NCI-H1092 (cell line): ENCODE data around the gene ITPKB.
A peak's percentile ranks its signal among the peaks of the same experiment; 100 is the strongest.

Experiments
- DNase-seq: peaks from one replicate; lab custom pipeline; 2025; lab: John Stamatoyannopoulos, UW

ITPKB gene

DNA sequence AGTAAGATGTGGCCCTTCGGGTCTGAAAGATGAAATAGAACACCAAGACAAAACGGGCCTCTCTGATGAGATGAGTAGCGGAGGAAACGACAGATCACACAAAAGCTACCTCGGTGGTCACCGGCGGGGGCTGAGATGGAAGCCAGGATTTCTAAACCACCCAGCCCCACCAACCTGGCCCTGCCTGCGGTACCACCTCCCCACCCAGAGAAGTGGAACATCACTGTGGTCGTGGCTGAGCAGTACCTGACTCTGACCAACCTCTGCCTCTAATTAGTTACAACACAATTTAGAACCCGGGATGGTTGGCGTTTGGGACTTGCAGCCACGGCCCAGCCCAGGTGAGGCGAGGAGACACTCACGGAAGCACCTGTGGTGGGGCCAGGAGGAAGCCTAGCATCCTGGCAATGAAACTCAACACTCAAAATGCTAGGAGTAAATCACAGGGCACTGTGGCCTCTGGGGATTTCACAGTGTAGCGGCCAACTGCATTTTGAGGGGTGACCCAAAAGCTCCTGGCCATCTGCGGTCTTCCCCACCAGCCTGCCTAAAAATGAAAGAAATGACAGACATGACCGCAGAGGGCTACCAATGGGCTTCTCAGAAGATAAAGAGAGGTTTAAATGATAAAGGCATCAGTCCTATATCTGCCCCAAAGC, 73.4 kb downstream of the ITPKB start:
- no peak for DNase-seq

DNA sequence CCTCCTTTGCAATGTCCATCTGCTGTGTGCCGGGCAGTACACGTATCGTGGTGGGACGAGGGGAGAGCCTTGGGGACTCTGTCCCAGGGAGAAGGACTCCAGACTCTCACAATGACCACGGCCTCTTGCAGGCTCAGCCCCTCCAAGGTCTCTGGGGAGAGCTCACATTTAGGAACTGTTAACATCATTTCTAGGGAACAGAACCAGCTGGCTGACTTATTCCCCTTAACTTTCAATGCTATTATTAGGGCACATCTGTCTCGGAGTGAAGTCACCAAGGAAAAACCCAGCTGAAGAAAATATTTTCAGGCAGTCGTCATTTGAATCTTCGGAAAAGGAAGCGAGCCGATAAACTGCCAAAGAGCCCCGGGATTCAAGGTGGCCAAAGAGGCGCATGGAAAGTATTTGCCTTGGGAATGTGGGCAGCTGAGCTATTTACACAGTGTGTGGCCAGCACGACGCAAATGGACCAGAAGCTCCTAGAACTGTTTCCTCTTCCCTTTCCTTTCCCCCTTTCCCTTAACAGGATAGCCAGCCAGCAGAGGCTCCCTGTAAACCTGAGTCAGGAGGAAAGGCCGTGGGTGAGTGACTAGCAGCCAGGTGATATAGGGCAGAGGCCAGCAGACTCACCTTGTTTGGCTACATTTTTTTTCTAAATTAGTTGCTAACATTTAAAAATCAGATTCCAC, 74.5 kb downstream of the ITPKB start:
- DNase-seq = no peak

DNA sequence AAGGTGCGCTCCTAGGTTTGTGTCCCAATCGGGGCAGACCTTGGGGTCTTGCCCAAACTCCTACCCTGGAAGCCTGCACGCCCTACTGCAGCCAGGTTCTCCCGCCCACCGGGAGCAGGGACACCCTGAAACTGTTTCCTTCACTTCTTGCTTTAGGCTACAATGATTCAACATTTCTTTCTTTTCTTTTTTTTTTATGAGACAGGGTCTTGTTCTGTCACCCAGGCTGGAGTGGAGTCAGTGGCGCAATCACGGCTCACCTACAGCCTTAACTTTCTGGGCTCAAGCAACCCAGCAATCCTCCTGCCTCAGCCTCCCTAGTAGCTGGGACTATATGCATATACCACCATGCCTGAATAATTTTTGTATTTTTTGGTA, 75.8 kb downstream of the ITPKB start:
- no peak for DNase-seq

DNA sequence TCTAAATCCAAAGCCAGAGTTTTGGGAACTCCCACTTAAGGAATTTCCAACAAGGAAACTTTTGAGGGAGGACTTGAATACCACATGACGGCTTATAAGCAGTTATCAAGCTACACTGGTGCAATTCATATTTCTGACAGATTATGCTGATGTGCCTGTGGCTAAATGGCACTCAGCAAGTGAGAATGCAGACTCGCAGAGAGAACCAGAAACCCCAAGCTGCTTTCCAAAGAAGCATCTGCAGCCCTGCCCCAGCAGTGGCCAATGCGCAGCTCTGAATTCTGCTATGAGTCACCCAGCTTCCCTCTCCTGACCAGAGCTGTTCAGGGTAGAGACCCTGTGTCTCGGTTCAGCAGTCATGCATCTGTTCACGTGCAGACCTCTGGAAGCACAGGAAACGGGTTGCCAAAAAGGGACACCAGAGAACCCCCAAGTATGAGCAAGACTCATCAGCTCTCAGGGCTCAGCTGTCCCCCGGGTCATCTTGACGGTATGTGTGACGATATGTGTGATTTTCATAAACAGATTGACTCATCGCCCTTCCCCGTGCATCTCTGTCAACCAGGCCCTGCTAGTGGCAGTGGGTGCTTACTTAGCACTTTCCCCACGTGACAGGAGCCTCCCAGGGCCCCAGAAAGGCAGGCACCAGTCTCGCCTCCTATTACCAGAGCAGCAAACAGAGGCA, 76.3 kb downstream of the ITPKB start:
- DNase-seq = no peak

DNA sequence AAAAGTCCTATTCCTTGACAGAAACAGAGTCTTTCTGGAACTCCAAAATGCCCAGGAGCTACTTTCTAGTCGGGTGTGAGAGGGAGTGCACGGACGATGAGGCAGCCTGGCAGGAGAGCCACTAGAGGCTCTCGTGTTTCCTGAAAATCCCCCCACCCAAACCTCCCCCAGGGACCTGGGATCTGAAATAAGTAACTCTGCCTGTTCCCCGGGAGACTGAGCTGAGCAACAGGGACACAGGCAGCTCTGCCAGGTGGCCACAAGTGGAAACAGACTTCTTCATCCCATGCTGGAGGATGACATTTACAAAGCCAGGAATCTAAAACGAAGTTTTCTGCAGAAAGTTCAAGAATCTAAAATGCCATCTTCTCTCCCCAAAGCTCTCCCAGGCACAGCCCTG, 77.1 kb downstream of the ITPKB start:
- no peak for DNase-seq

DNA sequence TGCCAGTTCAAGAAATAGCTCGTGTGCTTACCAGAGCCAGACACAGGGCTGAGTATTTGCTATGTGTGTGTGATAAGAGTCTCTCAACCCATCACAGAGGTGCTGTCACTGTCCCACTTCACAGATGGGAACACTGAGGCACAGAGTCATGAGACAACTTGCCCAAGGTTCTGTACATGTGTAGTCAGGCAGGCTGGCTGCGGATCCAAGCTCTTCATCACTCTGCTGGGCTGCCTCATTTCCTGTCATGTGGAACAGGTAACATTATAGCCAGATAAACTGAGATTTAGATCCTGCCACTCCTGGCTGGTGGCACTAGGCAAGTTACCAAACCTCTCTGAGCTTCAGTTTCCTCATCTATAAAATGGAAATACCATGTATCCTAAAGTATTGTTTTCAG, 77.8 kb downstream of the ITPKB start:
- DNase-seq = no peak

DNA sequence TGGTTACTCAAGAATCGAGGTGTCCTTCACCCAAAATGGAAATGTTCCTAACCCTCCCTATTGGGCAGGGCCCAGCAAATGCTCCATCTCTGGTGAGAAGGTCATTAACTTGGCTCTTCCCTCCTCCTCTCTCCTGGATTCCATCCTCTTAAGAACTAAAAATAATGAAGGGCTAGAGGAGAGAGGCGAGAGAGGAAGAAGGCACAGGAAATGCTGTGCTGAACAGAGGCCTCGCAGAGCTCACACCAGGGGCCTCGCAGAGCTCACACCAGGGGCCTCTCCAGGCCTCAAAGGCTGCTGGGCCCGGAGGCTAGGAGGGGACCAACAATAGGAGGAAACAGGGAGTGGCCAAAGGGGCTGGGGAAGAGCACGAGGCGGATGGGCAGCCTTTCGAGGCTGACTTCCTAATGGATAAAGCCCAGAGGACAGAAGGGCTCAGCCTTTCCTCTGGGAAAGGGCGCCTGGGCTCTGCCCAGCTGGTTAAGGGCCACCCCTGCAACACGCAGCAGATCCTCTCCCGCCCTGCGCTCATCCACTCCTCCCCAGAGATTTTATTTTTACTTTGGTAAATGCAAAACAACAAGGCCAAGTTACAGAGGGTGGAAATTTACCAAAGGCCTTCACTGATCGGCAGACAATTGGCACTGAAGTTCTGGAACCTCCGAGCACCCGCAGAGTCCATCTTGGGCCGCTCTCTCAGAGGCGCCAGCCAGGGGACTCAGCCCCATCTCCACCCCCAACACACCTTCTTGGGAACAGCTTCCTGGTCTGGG, 78.5 kb downstream of the ITPKB start:
- DNase-seq = no peak

DNA sequence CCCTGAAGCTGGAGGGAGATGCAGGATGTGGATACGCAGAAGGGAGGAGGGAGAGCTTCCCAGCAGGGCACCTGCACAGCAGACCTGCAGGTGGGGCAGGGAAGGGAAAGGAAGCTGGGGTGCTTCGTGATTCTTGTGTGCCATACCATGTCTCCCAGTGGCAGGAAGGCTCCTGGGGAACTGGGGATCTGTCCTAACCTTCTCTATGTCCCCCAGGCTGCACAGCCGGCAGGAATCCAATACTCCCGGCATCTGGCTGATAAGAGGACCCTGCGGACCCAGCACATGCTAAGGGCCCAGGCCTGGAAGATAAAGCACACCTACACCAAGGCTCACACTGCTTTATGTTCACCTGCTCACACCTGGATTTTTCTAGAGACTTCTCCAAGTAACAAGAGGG, 79.4 kb downstream of the ITPKB start:
- DNase-seq = no peak

DNA sequence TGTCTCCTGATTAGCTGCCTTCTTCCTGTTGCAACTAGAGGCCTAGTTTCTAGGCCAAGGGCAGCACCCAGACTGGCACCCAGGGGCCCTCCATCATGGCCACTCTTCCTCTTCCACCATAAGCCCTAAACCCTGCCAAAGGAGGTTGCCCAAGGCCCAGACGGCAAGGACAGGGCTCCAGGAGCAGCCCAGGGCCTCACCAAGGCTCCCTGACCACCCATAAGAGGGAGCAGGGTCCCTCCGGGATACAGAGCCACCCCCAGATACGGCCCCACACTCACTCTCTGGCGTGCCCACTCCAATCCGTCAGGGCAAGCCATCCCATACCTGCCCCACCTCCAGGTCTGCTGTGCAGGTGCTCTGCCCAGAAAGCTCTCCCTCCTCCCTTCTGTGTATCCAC, 79.9 kb downstream of the ITPKB start:
- no peak for DNase-seq

DNA sequence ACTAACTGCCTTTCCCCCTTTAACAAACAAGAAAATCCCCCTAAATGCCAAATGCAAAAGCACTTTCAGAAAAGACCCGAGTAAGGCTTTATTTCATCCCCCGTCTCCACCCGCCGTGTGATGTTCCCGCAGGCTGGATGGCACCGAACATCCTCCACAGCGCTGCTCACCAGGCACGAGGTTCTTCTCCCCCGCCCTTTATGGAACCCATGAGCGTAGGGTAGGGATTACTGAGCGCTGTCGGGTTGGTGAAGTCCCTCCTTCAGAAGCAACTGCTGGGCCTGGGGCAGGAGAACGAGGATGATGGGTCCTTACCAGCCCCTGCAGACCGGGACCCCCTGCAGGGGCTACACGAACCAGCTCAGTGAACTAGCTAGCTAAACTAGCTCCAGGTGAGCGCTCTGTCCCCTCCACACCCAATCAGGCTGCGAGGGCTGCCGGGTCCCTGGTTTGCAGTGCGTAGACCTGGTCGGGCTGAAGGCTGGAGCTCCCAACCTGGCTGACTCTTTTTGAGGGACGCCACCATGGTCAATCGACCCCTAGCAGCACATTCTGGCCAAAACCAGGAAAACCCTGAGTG, 80.4 kb downstream of the ITPKB start:
- DNase-seq = no peak

DNA sequence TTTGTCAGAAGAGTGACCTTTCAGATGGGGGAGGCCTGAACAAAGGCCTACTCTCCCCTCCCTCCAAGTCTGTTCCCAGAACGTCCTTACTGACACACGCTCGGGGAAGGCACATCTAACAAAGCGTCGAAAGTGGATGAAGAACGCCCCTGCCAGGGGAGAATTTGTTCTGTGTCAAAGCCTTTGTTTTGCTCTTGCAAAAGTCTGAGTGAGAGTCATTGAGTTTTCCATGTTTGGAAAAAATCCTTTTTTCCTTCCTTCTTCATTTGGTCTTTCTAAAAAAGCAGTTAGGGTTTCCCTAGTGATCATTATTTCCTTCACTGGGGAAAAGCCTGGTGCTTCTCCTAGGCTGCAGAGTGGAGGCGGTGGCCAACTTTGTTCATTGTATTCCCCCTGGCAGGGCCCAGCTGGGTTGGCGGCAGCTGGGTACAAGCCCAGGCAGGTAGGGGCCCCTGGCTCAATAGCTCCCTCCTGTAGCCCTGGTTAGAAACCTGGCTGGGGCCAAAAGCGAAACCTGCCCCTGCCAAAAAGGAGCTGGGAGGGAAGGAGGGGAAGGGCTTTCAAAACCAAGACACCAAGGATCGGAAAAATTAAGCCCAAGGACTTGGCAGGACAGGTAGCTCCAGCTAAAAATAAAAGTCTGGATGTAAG, 81.1 kb downstream of the ITPKB start:
- DNase-seq = no peak

DNA sequence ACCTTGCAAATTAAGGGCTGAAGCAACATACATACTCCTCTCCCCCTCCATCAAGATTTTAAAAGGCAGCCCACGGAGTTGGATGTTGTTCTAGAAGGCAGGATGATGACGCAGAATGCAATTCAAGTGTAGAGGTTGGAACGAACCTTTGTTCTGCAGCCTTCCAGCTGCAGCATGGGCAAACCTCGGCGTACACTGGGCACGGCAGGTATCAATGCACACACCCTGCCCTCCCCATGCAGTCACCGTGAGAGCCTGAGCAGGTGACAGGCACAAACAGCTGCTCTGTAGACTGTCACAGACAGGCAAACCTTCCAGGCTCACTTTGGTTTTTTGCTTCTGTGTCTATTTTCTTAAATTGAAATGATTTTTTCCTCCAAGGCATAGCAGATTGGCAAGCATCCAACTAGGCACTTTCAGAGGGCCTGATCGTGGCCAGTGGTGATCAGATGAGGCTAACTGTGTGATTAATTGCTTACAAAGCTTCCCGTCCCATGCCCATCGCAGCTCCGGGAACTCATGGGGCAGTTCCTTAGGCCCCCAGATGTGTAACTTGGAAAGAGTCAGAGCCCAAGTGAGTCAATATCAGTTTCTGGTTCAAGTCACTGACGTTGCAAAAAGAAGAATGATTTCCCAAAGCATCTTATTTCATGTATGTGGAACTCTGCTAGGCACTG, 82.3 kb downstream of the ITPKB start:
- peak; percentile 65 for DNase-seq

DNA sequence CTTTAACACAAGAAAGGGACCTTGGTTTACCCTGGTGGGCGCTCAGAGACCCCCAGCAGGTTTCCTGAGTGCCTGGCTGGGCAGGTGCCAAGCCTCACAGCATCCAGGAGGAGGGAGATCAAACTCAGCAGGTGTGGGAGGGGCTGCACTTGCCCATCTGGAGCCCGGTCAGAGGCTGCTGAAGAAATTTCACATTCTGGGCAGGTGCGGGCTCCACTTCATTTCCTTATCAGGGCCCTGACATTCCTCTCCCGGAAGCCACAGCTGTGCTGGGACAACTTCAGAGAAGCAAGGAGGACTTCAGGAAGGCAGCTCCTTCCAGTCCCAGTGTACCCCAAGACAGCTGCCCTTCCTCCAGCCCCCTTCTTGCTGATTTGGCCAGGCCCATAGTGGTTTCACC, 82.9 kb downstream of the ITPKB start:
- DNase-seq = peak; percentile 27

DNA sequence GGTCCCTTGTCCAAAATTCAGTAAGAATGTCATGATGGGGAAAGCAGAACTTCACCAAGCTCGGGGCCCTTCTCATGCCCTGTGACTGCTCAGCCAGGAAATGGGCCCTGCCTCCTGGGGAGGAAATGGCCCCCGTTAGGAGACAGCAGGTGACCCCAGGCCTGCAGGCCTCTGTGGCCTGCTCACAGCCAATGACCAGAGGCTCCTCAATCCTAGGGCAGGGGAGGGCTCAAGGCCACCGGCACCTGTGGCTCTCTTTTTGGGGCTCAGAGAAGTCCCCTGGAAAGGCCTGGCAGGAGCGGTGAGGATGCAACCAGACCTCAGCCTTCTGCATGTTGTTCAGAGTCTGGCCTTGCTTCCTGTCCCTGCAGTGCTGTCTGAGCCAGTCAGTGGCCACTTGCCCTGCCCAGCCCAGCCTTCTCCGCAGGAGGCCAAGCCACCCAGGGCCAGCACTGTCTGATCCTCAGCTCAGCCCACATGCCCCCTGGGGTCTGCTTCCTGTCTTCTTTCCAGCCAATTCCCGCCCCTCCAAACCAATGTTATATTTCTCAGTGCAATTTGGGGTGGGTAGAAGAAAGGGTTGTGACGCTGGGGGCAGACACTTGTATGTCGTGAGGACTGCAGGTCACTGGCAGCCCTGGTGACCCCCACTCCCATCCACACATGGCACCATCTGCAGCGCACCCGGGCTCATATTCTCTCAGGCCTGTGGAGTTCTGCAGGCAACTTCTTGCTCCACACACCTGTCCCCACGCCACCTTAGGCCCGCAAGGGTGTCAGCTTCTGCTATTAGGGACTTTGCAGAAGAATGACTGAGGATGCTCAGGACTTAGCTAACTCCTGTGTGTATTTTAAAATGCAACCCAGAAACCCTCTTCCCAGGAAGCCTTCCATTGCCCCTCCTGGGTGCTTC, 83.6 kb downstream of the ITPKB start:
- no peak for DNase-seq

DNA sequence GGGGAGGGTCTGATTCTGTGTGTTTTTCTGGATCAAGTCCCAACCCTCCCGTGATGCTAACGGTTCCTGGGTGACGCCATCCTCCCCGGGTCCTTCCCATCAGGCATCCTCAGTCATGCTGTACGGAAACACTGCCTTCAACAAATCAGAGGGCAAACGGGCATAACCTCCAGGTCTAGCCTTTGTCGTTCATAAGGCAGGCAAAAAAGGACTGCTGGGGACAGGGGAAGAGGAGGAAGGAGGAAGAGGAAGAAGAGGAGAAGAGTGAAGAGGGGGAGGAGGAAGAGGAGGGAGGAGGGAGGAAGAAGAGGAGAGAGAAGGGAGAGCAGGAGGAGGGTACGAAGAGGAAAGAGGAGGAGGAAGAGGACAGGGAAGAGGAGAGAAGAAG, 84.4 kb downstream of the ITPKB start:
- no peak for DNase-seq

DNA sequence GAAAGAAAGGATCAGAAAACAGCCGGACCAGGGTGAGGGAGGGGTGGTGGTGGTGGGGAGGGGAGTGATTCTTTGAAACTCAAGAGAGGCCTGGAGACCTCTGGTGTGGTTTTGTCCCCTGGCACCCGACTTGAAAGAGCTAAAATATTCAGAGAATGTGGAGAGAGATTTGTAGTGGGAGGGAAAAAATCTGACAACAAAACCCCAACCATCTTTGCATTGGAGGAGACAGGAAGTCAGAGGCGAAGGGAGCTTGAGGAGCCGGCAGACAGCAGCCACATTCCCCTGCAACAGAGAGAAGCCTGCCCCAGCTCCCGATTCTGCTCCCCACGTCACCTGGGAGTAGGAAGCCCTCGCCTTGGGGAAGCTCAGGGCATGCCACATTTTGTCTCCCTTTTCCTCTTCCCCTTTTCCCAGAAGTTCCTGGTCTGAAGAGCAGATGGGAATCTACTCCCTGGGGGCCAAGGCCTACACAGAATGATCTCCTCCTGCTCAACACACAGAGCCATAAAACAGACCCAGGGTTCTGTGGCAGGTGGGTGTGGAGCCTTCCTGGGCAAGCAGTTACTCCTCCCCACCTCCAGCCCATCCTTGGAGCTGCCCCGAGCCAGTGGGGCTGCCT, 84.9 kb downstream of the ITPKB start:
- no peak for DNase-seq

DNA sequence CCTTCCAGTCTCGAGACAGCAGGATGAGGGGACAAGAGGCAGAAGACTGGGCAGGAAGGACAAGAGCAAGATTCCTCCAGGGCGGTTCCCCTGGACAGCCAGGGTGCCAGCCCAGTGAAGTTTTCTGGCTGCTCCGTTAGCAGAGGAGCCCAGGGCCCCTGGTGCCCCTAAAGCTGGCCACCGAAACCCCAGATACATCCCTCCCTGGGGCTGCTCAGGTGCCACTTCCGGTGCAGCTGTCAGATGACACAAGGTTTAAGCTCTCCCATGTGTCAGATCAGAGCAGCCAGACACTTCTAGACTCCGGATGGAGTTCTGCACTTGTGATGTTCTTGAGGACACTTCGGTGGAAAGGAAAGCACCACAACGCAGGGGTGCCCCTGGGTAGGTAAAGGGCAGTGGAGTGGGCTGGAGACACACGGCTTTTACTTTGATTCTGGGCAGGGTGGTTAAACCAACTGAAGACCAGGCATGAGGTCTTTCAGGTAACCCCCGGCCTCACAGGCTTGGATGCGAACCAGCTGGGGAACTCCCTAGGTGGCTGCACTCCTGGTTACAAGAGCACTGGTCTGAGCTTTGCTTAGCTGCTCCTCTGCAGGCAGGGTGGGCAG, 85.7 kb downstream of the ITPKB start:
- DNase-seq = no peak

DNA sequence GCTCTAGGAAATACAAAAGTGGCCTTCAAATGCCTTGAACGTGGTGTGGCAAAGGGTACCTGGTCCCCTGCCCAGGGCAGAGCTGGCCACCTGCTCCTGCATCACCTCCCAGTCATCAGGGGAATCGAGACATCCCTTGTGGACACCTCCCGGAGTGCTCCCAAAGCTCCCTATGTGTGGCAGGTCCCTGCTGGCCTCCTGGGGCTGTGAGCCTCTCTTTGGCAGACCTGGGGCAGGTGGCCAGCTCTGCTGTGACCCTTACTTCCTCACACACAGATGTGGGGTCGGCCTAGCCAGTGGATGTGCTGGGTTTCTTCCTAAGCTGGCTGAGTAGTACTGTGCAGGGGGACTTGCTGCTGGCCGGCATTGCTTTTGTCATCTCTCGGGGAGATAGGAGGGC, 86.5 kb downstream of the ITPKB start:
- no peak for DNase-seq

DNA sequence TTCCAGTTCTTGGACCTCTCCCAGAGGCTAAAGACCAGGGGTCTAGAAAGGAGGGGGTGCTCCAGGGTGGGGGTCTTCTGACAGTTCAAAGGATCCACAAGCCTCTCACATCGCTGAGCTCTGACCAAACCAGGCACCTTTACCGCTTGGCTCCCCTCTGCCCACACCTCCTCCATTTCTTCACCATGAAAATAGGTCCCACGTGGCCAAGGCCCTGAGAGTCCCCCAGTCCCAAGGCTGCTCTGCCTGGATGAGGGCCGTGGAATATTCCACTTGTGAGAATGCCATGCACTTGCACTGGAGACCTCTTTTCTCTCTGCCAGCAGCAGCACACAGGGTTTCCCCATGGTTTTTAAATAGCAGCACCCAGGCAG, 87.4 kb downstream of the ITPKB start:
- DNase-seq = no peak
